Smooth muscle cell (in vitro differentiated cells): Measurements from ENCODE around the gene GAD1. TPM values are rescaled to one million over a fixed set of nuclear protein-coding genes. Genes with fewer than 3 reads are reported as not detected.

Source experiments
- DNase-seq: peaks from one replicate; lab custom pipeline; 2025; ENCODE audit not compliant: unreplicated experiment; lab: John Stamatoyannopoulos, UW
- H2AFZ ChIP-seq: fragments of 200-600 bp; sonication (generic); 2 replicates; pipeline ENCODE4 v1.6.0; 2016; ENCODE audit warnings: antibody characterized with exemption, low read depth, mild to moderate bottlenecking
- H3F3A ChIP-seq: fragments of 200-600 bp; sonication (generic); 2 replicates; pipeline ENCODE4 v1.6.0; 2017; ENCODE audit warnings: antibody characterized with exemption, low read depth
- H3K27ac ChIP-seq: fragments of 200-600 bp; sonication (generic); 2 replicates; pipeline ENCODE4 v1.5.1; 2016; ENCODE audit warnings: low read depth, mild to moderate bottlenecking
- H3K27me3 ChIP-seq: fragments of 200-600 bp; sonication (generic); 2 replicates; pipeline ENCODE4 v1.6.1; 2016; ENCODE audit warnings: low read depth, mild to moderate bottlenecking
- H3K36me3 ChIP-seq: fragments of 200-600 bp; sonication (generic); 2 replicates; pipeline ENCODE4 v1.5.1; 2016; ENCODE audit warnings: low read depth
- H3K4me1 ChIP-seq: fragments of 200-600 bp; sonication (generic); 2 replicates; pipeline ENCODE4 v1.5.1; 2016; ENCODE audit warnings: low read depth
- H3K4me2 ChIP-seq: fragments of 200-600 bp; sonication (generic); 2 replicates; pipeline ENCODE4 v1.6.0; 2016; ENCODE audit warnings: mild to moderate bottlenecking
- H3K4me3 ChIP-seq: fragments of 200-600 bp; sonication (generic); 2 replicates; pipeline ENCODE4 v1.5.1; 2016; ENCODE audit warnings: mild to moderate bottlenecking
- H3K79me2 ChIP-seq: fragments of 200-600 bp; sonication (generic); 2 replicates; pipeline ENCODE4 v1.6.0; 2016; ENCODE audit warnings: low read depth, mild to moderate bottlenecking
- H3K9ac ChIP-seq: fragments of 200-600 bp; sonication (generic); 2 replicates; pipeline ENCODE4 v1.6.0; 2016; ENCODE audit warnings: low read depth
- H3K9me3 ChIP-seq: fragments of 200-600 bp; sonication (generic); replicated peaks from 2 replicates; pipeline ENCODE4 v1.5.1; 2016; ENCODE audit warnings: low read depth
- H4K20me1 ChIP-seq: fragments of 200-600 bp; sonication (generic); 2 replicates; pipeline ENCODE4 v1.6.0; 2016; ENCODE audit warnings: low read depth
- CTCF ChIP-seq: fragments of 200-600 bp; sonication (generic); IDR thresholded peaks from 2 replicates; pipeline ENCODE4 v1.5.1; 2017; ENCODE audit warnings: borderline replicate concordance, mild to moderate bottlenecking, antibody characterized with exemption; ENCODE audit not compliant: insufficient read depth, poor library complexity, severe bottlenecking
- WGBS: methylation state at CpG from one replicate; pipeline ENCODE4 v1.1.7; 2016; ENCODE audit warnings: low lambda C conversion rate; 5-methylcytosine and 5-hydroxymethylcytosine counted together
- polyA plus RNA-seq: library from polyadenylated mRNA; unstranded; fragments of >200 nt; fragmentation: Nextera tagmentation; extraction: Ambion mirVana; gene quantifications from 2 replicates; pipeline ENCODE4 v1.2.1, GENCODE V29; 2016
- total RNA-seq: library from RNA; depleted of rRNA; stranded (reverse); fragments of >200 nt; gene quantifications from 2 replicates; pipeline ENCODE4 v1.2.3, GENCODE V29; 2014

GAD1 gene
- total and polyA plus RNA-seq, 2 experiments from 2014 or later, result 0.11 to 1.0 TPM

DNA sequence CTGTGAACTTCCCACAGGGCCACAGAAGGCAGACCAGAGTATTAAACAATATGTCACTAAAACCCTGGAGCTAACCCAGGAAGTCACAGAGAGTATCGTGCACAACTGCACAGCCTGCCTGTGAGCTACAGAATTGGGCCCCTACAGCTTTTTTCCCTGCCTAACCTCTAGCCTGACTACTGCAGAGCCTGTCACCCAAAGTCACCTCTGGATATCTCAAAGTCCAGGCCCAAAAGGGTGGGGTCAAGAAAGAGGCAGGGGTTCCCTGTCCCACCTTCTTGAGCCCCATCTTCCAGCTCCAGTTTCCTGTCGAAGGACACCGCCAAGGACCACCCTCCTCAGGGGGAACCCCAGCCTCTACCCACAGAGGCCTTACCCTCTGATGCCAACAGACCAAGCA, 13.5 kb downstream of the GAD1 start:
- peaks cover 34% of the 10 kb centered on the region for H3K27me3 ChIP-seq
- no peak for DNase-seq
- no peaks in the 10 kb centered on the region for H4K20me1 ChIP-seq
- TF ChIP-seq CTCF, result no peak
- 96% methylated on average over 3 of the region's 3 CpGs for WGBS
- no peaks in the 10 kb centered on the region for H3K4me1 ChIP-seq
- no peaks in the 10 kb centered on the region for H3K36me3 ChIP-seq
- H3F3A ChIP-seq, result no peaks in the 10 kb centered on the region
- no peak overlapping the region for H2AFZ ChIP-seq
- no peaks in the 10 kb centered on the region for H3K79me2 ChIP-seq
- no peak overlapping the region for H3K4me3 ChIP-seq
- H3K9me3 ChIP-seq, result no peaks in the 10 kb centered on the region
- H3K9ac ChIP-seq, result no peak overlapping the region
- no peak overlapping the region for H3K27ac ChIP-seq
- H3K4me2 ChIP-seq, result no peak overlapping the region

GRCh38 chr2:170831115-170831514, 14.4 kb downstream of the GAD1 start:
- H3K4me1 ChIP-seq, result no peaks in the 10 kb centered on the region
- no peaks in the 10 kb centered on the region for H3K36me3 ChIP-seq
- H3K27ac ChIP-seq, result no peak overlapping the region
- no peak overlapping the region for H2AFZ ChIP-seq
- H3K9me3 ChIP-seq, result no peaks in the 10 kb centered on the region
- no peak for DNase-seq
- H3K27me3 ChIP-seq, result peaks cover 24% of the 10 kb centered on the region
- H3F3A ChIP-seq, result no peaks in the 10 kb centered on the region
- H3K79me2 ChIP-seq, result no peaks in the 10 kb centered on the region
- H3K9ac ChIP-seq, result no peak overlapping the region
- 96% methylated on average over 4 of the region's 4 CpGs for whole genome bisulfite sequencing
- H4K20me1 ChIP-seq, result no peaks in the 10 kb centered on the region
- TF ChIP-seq CTCF, result no peak
- H3K4me3 ChIP-seq, result no peak overlapping the region
- H3K4me2 ChIP-seq, result no peak overlapping the region

DNA sequence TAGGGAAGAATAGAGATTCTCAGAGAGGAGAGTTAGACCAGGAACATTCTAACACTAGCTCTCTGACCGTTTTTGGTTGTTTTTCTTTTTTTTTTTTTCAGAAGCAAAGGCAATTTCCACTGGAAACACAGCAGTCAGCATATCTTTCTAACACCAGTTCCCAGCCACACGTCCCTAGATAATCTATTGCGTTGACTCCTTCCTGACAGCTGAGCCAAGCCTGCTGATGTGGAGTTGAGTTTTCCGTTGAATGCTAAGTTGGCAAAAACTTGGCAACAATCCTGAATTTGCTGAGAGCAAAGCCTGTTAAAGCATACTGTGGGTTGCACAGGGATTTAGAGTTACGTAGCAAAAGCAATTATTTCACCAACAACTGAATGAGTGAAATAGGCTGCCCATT, 19.3 kb downstream of the GAD1 start:
- Histone ChIP-seq H4K20me1 (no peaks in the 10 kb centered on the region), H3K9ac (no peak overlapping the region), H3K27me3 (no peaks in the 10 kb centered on the region), H3K36me3 (no peaks in the 10 kb centered on the region), H2AFZ (no peak overlapping the region), H3K27ac (no peak overlapping the region), H3F3A (no peaks in the 10 kb centered on the region), H3K4me2 (peak overlapping the region; percentile 12), H3K79me2 (no peaks in the 10 kb centered on the region), H3K4me3 (no peak overlapping the region), H3K4me1 (no peaks in the 10 kb centered on the region), H3K9me3 (no peaks in the 10 kb centered on the region)
- WGBS, result 21% methylated on average over 5 of the region's 5 CpGs
- no peak for TF ChIP-seq CTCF
- no peak for DNase-seq

- TF ChIP-seq CTCF, result no peak
- WGBS, result 83% methylated on average over 4 of the region's 4 CpGs
- H4K20me1 ChIP-seq, result no peaks in the 10 kb centered on the region
Observed at GRCh38 chr2:170840717-170841210, 24.1 kb downstream of the GAD1 start.

More at GRCh38 chr2:170840717-170841210, 24.1 kb downstream of the GAD1 start:
- DNase-seq, result no peak
- H3K9me3 ChIP-seq, result no peaks in the 10 kb centered on the region
- H3K27me3 ChIP-seq, result no peaks in the 10 kb centered on the region
- no peak overlapping the region for H3K9ac ChIP-seq
- H3K36me3 ChIP-seq, result no peaks in the 10 kb centered on the region
- no peak overlapping the region for H2AFZ ChIP-seq
- H3K27ac ChIP-seq, result no peak overlapping the region
- peaks cover 11% of the 10 kb centered on the region for H3K4me1 ChIP-seq
- H3F3A ChIP-seq, result peaks cover 9% of the 10 kb centered on the region
- no peaks in the 10 kb centered on the region for H3K79me2 ChIP-seq
- no peak overlapping the region for H3K4me3 ChIP-seq
- H3K4me2 ChIP-seq, result no peak overlapping the region
